ENCODE measurements around the gene PCDHGA10. TPM values are rescaled to one million over a fixed set of nuclear protein-coding genes. Genes with fewer than 3 reads are reported as not detected.
"Not testable (repeated sequence)": the region's sequence is repeated elsewhere in the genome, so short reads cannot be mapped to it uniquely, and the experiment has no call there.

PCDHGA10 gene
- total RNA-seq, 2 donors from 2014 or later = 5.3 to 5.4 TPM

GRCh38 chr5:141382469-141383294, 30.1 kb upstream of the PCDHGA10 start, which contains the start of gene PCDHGA7:
Gene PCDHGA7 (plus strand): TSS chr5:141382742. CDS start chr5:141382900, 158 bp downstream.
- ATAC-seq (no peak), DNase-seq (no peak)
- Histone ChIP-seq H3K36me3 (replicated peaks in 1 of 2; ENCODE audit: insufficient read depth in 1 of 2, low read depth in 2 of 2) (no peaks in the 10 kb centered on the region), H3K27me3 (no peaks in the 10 kb centered on the region), H3K4me1 (no peaks in the 10 kb centered on the region), H3K27ac (no peak within 1 kb of the TSS), H3K9me3 (peaks cover 0 to 55% (median 3%) of the 10 kb centered on the region in 3 donors), H3K4me3 (peak within 1 kb of the TSS in 1 of 2 donors; percentile 0)
- intact Hi-C loops (cut with DNase I) = no loop called here
- 9 to 17% methylated on average over 24 to 37 of the region's 37 CpGs for WGBS, 2 donors
- peak in 3 of 7 experiments; percentile 7 to 16 (median 16) for TF ChIP-seq CTCF (IDR thresholded peaks at IDR 0.05)
- no peak for TF ChIP-seq POLR2A (IDR thresholded peaks at IDR 0.05)

DNA sequence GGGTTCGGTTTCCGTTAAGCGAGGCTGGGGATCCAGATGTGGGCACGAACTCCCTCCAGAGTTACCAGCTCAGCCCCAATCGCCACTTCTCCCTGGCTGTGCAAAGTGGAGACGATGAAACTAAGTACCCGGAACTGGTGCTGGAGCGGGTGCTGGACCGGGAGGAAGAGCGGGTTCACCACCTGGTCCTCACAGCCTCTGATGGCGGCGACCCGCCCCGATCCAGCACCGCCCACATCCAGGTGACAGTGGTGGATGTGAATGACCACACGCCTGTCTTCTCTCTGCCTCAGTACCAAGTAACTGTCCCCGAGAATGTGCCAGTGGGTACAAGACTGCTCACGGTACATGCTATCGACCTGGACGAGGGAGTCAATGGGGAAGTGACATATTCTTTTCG, 29.4 kb upstream of the PCDHGA10 start:
- intact Hi-C loops (cut with DNase I) = no loop called here

GRCh38 chr5:141384471-141385267, 28.1 kb upstream of the PCDHGA10 start:
- TF ChIP-seq POLR2A (IDR thresholded peaks at IDR 0.05) = no peak
- TF ChIP-seq CTCF (IDR thresholded peaks at IDR 0.05) = no peak
- no peak overlapping the region for H3K4me3 ChIP-seq
- no peak for DNase-seq
- 35 to 55% methylated on average over 16 to 42 of the region's 43 CpGs for WGBS, 2 donors
- H3K9me3 ChIP-seq = peaks cover 0 to 65% (median 7%) of the 10 kb centered on the region in 3 donors
- intact Hi-C loops (cut with DNase I) = no loop called here
- H3K27me3 ChIP-seq = no peaks in the 10 kb centered on the region
- no peak for ATAC-seq
- H3K4me1 ChIP-seq = no peaks in the 10 kb centered on the region
- no peak overlapping the region for H3K27ac ChIP-seq
- H3K36me3 ChIP-seq (replicated peaks in 1 of 2; ENCODE audit: insufficient read depth in 1 of 2, low read depth in 2 of 2) = no peaks in the 10 kb centered on the region

More for the DNA sequence above, 29.4 kb upstream of the PCDHGA10 start:
- WGBS, 2 donors = 27 to 35% methylated on average over 14 to 21 of the region's 21 CpGs
- H3K27me3 ChIP-seq = no peaks in the 10 kb centered on the region
- H3K27ac ChIP-seq = no peak overlapping the region
- no peaks in the 10 kb centered on the region for H3K4me1 ChIP-seq
- H3K4me3 ChIP-seq = no peak overlapping the region
- ATAC-seq (no peak), DNase-seq (no peak)
- peaks cover 0 to 56% (median 3%) of the 10 kb centered on the region in 3 donors for H3K9me3 ChIP-seq
- TF ChIP-seq POLR2A (IDR thresholded peaks at IDR 0.05) (no peak), CTCF (IDR thresholded peaks at IDR 0.05) (no peak)
- no peaks in the 10 kb centered on the region for H3K36me3 ChIP-seq (replicated peaks in 1 of 2; ENCODE audit: insufficient read depth in 1 of 2, low read depth in 2 of 2)

DNA sequence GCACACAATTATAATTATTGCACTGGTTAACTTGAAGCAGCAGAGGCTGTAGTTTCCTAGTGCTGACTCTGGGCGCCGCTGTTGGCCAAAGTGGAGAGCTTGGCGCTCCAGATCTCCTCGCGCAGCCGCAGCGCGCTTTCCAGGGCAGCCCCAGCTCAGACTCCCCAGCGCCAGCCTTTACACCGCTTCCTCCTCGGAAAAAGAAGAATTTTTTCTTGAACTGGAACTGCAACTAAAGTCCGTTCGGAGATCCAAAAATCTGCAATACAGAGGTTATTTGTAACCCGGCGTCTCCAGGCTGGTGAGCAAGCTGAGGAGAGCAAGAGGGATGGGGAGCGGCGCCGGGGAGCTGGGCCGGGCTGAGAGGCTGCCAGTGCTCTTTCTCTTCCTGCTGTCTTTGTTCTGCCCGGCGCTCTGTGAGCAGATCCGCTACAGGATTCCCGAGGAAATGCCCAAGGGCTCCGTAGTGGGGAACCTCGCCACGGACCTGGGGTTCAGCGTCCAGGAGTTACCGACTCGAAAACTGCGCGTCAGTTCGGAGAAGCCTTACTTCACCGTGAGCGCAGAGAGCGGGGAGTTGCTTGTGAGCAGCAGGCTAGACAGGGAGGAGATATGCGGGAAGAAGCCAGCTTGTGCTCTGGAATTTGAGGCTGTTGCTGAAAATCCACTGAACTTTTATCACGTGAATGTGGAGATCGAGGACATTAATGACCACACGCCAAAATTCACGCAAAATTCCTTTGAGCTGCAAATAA, 25.1 kb upstream of the PCDHGA10 start, which contains the start of gene PCDHGB4:
TSS of gene PCDHGB4 (plus strand) at position 142 of the 755 bp plus-strand sequence. CDS start at position 329, 187 bp downstream.
- H3K27me3 ChIP-seq; H3K27ac ChIP-seq; H3K4me3 ChIP-seq; H3K4me1 ChIP-seq; intact Hi-C loops (cut with DNase I); H3K36me3 ChIP-seq (replicated peaks in 1 of 2; ENCODE audit: insufficient read depth in 1 of 2, low read depth in 2 of 2): not testable (repeated sequence)
- H3K9me3 ChIP-seq = peaks cover 0 to 68% (median 12%) of the 10 kb centered on the region in 3 donors
- peak in 4 of 7 experiments; percentile 27 to 34 (median 32) for TF ChIP-seq CTCF (IDR thresholded peaks at IDR 0.05)
- DNase-seq (peak in 2 of 4 donors; percentile 26 to 32), ATAC-seq (peak; percentile 62)
- WGBS, 2 donors = 8 to 12% methylated on average over 17 to 23 of the region's 40 CpGs
